ES-I3 (cell line): Measurements from ENCODE around the gene ANKS4B.
"Not testable (repeated sequence)": the region's sequence is repeated elsewhere in the genome, so short reads cannot be mapped to it uniquely, and the experiment has no call there.

ENCODE experiments used
- H3K36me3 ChIP-seq: 2 replicates; pipeline ENCODE4 v1.6.1; 2013; ENCODE audit warnings: mild to moderate bottlenecking, low read length, control low read depth, moderate library complexity; ENCODE audit not compliant: insufficient read depth
- H3K4me1 ChIP-seq: 2 replicates; pipeline ENCODE4 v1.6.1; 2013; ENCODE audit warnings: mild to moderate bottlenecking, control low read depth, low read length; ENCODE audit not compliant: insufficient read depth
- H3K9ac ChIP-seq: 2 replicates; pipeline ENCODE4 v1.6.1; 2013; ENCODE audit warnings: low read depth, mild to moderate bottlenecking, low read length, moderate library complexity
- H3K9me3 ChIP-seq: 2 replicates; pipeline ENCODE4 v1.6.1; 2013; ENCODE audit warnings: mild to moderate bottlenecking, low read length, moderate library complexity; ENCODE audit not compliant: control insufficient read depth, insufficient read depth

The ANKS4B gene, protein sequence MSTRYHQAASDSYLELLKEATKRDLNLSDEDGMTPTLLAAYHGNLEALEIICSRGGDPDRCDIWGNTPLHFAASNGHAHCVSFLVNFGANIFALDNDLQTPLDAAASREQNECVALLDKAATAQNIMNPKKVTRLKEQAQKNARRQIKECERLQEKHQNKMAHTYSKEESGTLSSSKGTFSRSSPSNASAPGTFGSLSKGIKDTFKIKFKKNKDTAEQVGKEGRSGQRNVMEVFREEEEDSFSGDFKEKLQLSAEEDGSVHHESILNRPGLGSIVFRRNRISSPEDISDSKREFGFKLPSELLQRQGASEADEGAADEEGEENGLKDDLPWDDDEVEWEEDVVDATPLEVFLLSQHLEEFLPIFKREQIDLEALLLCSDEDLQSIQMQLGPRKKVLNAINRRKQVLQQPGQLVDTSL

DNA sequence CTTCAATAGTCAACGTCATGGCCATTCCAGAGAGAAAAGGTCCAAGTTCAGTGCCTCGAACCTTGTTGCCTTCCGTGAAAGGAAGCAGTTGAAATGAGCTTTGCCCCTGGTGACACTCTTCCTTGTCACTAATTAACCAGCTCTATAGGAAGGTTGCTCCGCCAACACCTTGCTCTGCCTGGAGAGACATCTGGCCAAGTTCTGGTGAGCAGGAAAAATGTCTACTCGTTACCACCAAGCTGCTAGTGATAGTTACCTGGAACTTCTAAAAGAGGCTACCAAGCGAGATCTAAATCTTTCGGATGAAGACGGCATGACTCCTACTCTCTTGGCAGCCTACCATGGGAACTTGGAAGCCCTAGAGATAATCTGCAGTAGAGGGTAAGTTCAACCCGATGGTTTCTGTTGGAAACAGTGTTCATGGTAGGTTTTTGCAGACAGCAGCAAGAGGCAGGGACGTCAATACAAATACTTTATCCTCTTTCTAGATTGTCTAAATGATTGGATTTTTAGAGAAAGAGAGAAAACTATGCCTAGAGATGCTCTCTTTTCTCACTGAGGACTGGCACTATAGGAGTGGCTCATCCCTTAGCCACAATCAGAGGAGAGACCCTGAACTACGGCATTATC, at the start of gene ANKS4B:
TSS of gene ANKS4B (plus strand) at position 179 of the 630 bp plus-strand sequence. CDS start at position 218, 39 bp downstream.
- Histone ChIP-seq H3K9me3 (no peaks in the 10 kb centered on the region), H3K36me3 (no peaks in the 10 kb centered on the region), H3K4me1 (no peaks in the 10 kb centered on the region), H3K9ac (no peak within 1 kb of the TSS)

DNA sequence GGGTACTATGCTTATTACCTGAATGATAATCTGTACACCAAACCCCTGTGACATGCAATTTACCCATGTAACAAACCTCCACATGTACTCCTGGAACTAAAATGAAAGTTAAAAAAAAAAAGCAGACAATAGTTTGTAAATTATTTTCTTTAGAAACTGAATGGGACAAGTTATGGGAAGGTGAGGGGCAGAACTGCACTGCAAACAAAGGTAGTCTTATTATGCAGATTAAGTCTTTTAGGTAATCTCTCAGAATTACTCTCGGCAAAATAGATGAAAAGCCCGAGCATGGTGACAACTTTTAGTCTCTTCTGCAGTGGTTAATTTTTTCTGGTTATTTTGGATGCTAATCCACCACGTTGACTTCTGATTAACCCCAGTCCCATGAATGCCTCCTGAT, 49.5 kb upstream of the ANKS4B start:
- Histone ChIP-seq H3K9me3 (peaks cover 2% of the 10 kb centered on the region; the same call in 1 of the 2 replicates), H3K9ac (no peak overlapping the region), H3K4me1 (no peaks in the 10 kb centered on the region; the same call in 1 of the 2 replicates), H3K36me3 (peaks cover 22% of the 10 kb centered on the region)

DNA sequence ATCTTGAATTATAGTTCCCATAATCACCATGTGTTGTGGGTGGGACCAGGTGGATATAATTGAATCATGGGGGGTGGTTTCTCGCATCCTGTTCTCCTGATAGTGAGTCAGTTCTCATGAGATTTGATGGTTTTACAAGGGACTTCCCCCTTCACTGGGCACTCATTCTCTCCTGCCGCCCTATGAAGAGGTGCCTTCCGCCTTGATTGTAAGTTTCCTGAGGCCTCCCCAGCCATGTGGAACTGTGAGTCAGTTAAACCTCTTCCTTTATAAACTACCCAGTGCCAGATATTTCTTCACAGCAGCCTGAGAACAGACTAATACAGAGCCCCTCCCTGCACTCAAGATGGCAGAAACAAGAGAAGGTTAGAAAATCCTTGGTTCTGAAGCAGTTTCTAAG, 48.7 kb upstream of the ANKS4B start:
- no peak overlapping the region for H3K9ac ChIP-seq
- peaks cover 2% of the 10 kb centered on the region; the same call in 1 of the 2 replicates for H3K9me3 ChIP-seq
- peaks cover 14% of the 10 kb centered on the region for H3K36me3 ChIP-seq
- no peaks in the 10 kb centered on the region; the same call in 1 of the 2 replicates for H3K4me1 ChIP-seq

DNA sequence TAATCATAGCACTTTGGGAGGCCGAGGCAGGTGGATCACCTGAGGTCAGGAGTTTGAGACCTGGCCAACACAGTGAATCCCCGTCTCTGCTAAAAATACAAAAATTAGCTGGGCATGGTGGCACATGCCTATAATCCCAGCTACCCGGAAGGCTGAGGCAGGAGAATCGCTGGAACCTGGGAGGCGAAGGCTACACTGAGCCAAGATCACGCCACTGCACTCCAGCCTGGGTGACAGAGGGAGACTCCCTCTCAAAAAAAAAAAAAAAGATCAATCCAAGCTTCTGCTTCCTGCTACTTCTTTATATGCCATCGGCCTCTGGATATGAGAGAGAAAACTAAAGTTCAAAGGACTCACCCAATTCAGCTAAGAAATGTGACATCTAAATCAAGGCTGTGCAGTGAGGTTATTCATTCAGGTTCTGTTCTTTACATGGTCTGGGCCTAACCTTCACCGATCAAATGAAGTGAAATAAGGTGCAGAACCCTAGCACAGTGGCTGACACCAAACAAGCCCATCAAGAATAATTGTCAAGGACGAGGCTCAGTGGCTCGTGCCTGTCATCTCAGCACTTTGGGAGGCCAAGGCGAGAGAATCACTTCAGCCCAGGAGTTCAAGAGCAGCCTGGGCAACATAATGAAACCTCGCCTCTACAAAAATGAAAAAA, 47.7 kb upstream of the ANKS4B start:
- Histone ChIP-seq H3K36me3 (peaks cover 8% of the 10 kb centered on the region), H3K9ac (no peak overlapping the region), H3K4me1 (no peaks in the 10 kb centered on the region; the same call in 1 of the 2 replicates), H3K9me3 (0 out of 2 replicates have a peak, but pooled peaks cover 2% of the 10 kb centered on the region)

DNA sequence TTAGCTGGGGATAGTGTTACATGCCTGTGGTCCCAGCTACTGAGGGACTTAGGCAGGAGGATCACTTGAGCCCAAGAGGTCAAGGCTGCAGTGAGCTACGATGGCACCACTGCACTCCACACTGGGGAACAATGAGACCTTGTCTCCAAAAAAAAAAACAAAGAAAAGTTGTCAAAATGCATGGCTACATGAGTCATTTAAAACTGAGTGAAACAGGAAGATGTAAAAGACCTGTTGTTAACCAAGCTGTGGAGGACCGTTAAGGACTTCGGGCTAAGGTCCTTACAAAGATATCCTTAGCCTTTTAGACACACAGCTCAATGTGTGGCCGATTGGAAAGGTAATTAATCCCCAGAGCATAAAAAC, 47.2 kb upstream of the ANKS4B start:
- no peak overlapping the region for H3K9ac ChIP-seq
- peaks cover 4% of the 10 kb centered on the region; the same call in 1 of the 2 replicates for H3K36me3 ChIP-seq
- H3K4me1 ChIP-seq: no peaks in the 10 kb centered on the region; the same call in 1 of the 2 replicates
- H3K9me3 ChIP-seq: 0 out of 2 replicates have a peak, but pooled peaks cover 2% of the 10 kb centered on the region

DNA sequence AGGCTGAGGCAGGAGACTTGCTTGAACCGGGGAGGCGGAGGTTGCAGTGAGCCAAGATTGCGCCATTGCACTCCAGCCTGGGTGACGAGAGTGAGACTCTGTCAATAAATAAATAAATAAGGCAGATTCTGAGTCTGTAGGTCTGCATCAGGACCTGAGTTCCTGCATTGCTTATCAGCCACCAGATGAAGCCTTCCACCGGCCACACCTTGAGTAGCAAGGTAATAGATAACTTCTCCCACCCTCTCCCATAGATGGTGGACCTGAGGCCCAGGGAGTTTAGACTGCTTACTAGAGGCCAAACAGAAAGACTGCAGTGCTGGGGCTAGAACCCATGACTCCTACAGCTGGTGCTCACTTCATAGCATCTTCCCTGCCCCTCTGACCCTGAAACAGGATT, 44.2 kb upstream of the ANKS4B start:
- H3K36me3 ChIP-seq: no peaks in the 10 kb centered on the region
- no peaks in the 10 kb centered on the region for H3K9me3 ChIP-seq
- H3K9ac ChIP-seq: no peak overlapping the region
- no peaks in the 10 kb centered on the region; the same call in 1 of the 2 replicates for H3K4me1 ChIP-seq

DNA sequence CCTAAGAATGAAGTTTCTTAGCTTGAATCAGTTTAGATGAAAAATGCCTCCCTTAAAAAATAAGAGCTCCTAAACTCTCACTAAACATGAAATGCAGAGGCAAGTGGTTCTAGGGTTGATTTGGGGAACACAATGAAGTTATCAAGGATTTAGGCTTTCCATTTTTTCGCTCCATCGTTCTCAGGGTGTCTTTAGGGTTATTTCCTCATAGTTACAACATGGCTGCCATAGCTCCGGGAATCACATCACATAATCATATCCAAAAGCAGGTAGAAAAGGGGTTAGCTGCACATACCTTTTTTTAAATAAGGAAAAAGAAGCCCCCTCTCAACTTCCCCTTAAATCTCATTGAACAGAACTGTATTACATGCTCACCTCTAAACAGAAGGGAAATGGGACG, 43.5 kb upstream of the ANKS4B start:
- Histone ChIP-seq H3K9ac (no peak overlapping the region), H3K9me3 (no peaks in the 10 kb centered on the region), H3K36me3 (no peaks in the 10 kb centered on the region), H3K4me1 (no peaks in the 10 kb centered on the region; the same call in 1 of the 2 replicates)

DNA sequence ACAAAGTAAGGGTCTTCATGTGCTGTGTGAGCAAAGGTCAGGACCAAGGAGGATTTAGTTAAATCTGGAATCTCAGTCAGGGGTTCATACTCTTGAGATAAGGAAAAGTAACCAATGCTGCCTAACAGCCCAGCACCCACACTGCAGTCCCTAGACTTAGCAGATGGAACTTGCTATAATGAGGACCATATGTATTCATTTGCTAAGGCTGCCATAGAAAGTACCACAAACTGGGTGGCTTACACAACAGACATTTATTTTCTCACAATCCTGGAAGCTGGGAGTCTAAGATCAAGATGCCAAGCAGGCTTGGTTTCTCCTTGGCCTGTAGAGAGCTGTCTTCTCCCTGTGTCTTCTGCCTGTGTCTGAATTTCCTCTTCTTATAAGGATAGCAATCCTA, 42.9 kb upstream of the ANKS4B start:
- H3K9ac ChIP-seq: no peak overlapping the region
- H3K36me3 ChIP-seq: no peaks in the 10 kb centered on the region
- no peaks in the 10 kb centered on the region; the same call in 1 of the 2 replicates for H3K4me1 ChIP-seq
- H3K9me3 ChIP-seq: no peaks in the 10 kb centered on the region

DNA sequence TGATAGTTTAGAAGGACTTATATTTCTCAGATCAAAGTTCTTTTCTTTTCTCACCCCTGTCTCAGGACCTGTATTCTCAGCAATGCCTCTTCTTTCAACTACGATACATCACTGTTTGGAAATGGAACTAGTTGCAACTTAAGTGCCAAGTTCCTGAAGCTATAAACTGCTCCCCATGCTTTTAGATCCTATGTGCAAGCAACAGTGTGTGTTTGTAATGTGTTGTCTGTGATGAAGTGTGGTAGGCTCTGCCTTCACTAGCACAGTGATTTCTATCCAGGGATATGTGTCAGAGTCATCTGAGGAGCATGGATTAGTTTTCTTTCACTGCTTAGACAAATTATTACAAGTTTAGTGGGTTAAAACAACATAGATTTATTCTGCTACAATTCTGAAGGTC, 40.5 kb upstream of the ANKS4B start:
- H3K9me3 ChIP-seq: no peaks in the 10 kb centered on the region
- H3K9ac ChIP-seq: no peak overlapping the region
- H3K36me3 ChIP-seq: no peaks in the 10 kb centered on the region
- no peaks in the 10 kb centered on the region for H3K4me1 ChIP-seq

DNA sequence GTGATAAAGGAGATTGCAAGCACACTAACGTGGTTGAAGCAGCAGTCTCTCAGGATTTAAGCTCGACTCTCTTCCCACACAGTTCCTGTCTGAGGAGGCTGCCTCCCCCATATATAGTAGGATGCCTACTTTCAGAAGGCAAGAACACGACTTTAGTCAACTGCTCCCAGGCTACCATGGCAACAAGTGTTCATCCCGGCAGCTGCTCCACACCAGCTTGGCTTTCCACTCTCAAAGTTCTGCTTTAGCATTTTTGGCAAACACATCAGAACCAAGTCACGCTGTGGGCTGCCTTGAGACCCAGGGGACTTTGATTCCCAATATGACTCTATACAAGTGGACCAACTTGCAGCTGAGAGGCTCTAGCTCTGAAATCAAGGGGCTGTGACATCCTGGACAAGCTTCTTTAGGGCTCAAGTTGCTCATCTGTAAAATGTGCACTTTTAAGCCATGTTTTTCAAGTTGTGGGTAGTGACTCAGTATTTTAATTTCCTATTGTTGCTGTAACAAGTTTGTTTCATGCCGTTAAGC, 38.7 kb upstream of the ANKS4B start:
- Histone ChIP-seq H3K9ac (no peak overlapping the region), H3K36me3 (no peaks in the 10 kb centered on the region), H3K9me3 (no peaks in the 10 kb centered on the region), H3K4me1 (no peaks in the 10 kb centered on the region)

DNA sequence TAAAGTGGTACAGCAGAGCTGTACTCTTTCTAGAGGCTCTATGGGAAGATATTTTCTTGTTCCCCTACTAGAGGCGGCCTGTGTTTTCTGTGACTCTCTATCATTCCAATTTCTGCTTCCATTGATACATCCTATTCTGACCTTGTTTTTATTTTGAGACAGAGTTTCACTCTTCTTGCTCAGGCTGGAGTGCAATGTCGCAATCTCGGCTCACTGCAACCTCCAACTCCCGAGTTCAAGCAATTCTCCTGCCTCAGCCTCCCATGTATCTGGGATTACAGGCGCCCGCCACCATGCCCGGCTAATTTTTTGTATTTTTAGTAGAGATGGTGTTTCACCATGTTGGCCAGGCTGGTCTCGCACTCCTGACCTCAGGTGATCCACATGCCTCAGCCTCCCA, 38.2 kb upstream of the ANKS4B start:
- not testable (repeated sequence) for H3K4me1 ChIP-seq

DNA sequence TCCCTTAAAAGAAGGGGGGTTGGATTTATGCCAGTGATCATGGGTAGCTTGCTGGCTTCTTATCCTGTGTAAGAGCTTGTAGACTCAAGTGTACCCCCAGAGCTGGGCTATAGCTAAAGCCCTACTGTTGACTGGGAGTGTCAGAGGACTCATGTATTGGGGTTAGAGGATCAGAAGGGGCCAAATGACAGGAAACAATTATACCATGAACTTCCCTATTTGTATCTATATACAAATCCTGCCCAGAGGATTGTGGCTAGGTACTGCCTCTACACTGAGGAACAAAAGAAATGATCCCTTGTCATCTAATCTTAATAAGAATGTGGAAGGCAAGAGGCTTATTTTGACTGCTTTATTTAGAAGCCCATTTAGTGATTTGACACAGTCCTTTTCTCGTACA, 36.4 kb upstream of the ANKS4B start:
- H3K9me3 ChIP-seq: no peaks in the 10 kb centered on the region
- no peak overlapping the region for H3K9ac ChIP-seq
- no peaks in the 10 kb centered on the region for H3K36me3 ChIP-seq
- H3K4me1 ChIP-seq: no peaks in the 10 kb centered on the region

More for the DNA sequence above, 38.2 kb upstream of the ANKS4B start:
- H3K9ac ChIP-seq, H3K9me3 ChIP-seq, H3K36me3 ChIP-seq: not testable (repeated sequence)

DNA sequence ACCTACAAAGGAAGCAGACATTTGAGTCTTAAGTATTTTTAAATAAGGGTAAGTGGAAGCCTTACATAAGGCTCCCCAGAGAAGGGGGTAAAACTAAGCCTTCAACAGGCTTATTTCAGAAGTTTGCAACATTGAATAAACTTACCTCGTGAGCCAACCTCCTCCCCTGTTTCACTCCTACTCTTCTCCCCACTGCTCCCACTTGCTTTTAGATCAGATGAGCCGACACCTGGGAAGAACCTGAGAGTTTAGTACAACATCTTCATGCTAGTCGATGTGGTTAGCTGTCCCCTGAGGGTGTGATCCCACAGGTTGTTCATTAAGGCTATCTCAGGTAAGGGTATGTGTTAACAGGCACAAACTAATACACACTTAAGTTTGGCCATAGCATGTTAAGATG, 35.9 kb upstream of the ANKS4B start:
- Histone ChIP-seq H3K4me1 (no peaks in the 10 kb centered on the region), H3K9ac (no peak overlapping the region), H3K36me3 (no peaks in the 10 kb centered on the region), H3K9me3 (no peaks in the 10 kb centered on the region)

DNA sequence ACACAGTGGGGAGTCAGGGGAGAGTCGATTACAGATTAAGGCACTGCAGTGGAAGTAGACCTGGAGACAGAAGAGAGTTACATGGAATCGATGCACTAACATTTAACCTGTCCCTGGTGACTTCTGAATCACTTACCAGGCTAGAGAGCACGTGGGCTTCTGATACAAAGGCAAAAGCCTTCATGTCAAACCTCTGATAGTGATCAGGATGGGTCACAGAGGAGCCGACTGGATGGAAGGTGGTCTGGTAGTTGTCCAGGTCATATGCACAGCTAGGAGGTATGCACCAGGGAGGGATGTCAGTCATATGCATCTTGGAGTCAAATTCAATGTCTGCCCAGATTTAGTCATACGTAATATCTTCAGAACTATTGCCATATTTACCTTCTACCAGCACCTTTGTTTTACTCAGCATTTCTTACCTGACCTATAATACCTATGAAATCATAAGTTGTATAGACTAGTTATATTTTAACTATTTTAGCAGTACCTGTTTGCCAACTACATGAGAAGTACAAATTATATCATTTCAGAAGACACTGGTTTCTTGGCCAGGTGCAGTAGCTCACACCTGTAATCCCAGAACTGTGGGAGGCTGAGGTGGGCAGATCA, 33.8 kb upstream of the ANKS4B start:
- no peak overlapping the region for H3K9ac ChIP-seq
- H3K36me3 ChIP-seq: no peaks in the 10 kb centered on the region
- H3K9me3 ChIP-seq: no peaks in the 10 kb centered on the region
- H3K4me1 ChIP-seq: no peaks in the 10 kb centered on the region
